ENCODE measurements around the gene C1GALT1. TPM values are rescaled to one million over a fixed set of nuclear protein-coding genes. Genes with fewer than 3 reads are reported as not detected.
A peak's percentile ranks its signal among the peaks of the same experiment; 100 is the strongest.

The C1GALT1 gene
- total RNA-seq, 1 donor: 137 TPM

GRCh38 chr7:7183061-7183837 lies 905 bp downstream of the C1GALT1 start:
- Histone ChIP-seq H3K9me3 (ENCODE audit: low read depth, low read length) (no peaks in the 10 kb centered on the region), H4K20me1 (ENCODE audit: insufficient read depth, low read length) (peaks cover 28% of the 10 kb centered on the region), H3K36me3 (ENCODE audit: insufficient read depth, low read length) (peaks cover 20% of the 10 kb centered on the region), H3K79me2 (ENCODE audit: insufficient read depth, low read length) (peaks cover 79% of the 10 kb centered on the region), H3K27ac (ENCODE audit: low read depth, low read length) (peak overlapping the region; percentile 44), H3K27me3 (ENCODE audit: insufficient read depth, low read length) (no peaks in the 10 kb centered on the region), H3K4me3 (ENCODE audit: insufficient read depth, low read length) (peak overlapping the region; percentile 91), H3K4me2 (ENCODE audit: insufficient read depth, low read length) (peak overlapping the region; percentile 70), H3K4me1 (ENCODE audit: insufficient read depth, low read length) (peaks cover 39% of the 10 kb centered on the region), H2AFZ (ENCODE audit: low read length) (peak overlapping the region; percentile 85)
- TF ChIP-seq CTCF (IDR thresholded peaks at IDR 0.05; ENCODE audit: extremely low read depth, low read depth, low read length): no peak
- peak; percentile 76 for DNase-seq (ENCODE audit: insufficient read length, low spot score, missing footprints)

- Histone ChIP-seq H3K4me3 (ENCODE audit: insufficient read depth, low read length) (peak overlapping the region; percentile 91), H3K27ac (ENCODE audit: low read depth, low read length) (peak overlapping the region; percentile 44), H3K36me3 (ENCODE audit: insufficient read depth, low read length) (peaks cover 20% of the 10 kb centered on the region), H3K27me3 (ENCODE audit: insufficient read depth, low read length) (no peaks in the 10 kb centered on the region), H3K4me1 (ENCODE audit: insufficient read depth, low read length) (peaks cover 40% of the 10 kb centered on the region), H2AFZ (ENCODE audit: low read length) (no peak overlapping the region), H3K79me2 (ENCODE audit: insufficient read depth, low read length) (peaks cover 82% of the 10 kb centered on the region), H4K20me1 (ENCODE audit: insufficient read depth, low read length) (peaks cover 28% of the 10 kb centered on the region), H3K4me2 (ENCODE audit: insufficient read depth, low read length) (peak overlapping the region; percentile 70), H3K9me3 (ENCODE audit: low read depth, low read length) (no peaks in the 10 kb centered on the region)
- peak; percentile 59 for DNase-seq (ENCODE audit: insufficient read length, low spot score, missing footprints)
- no peak for TF ChIP-seq CTCF (IDR thresholded peaks at IDR 0.05; ENCODE audit: extremely low read depth, low read depth, low read length)
These were observed 1.6 kb downstream of the C1GALT1 start for GRCh38 chr7:7183838-7184463.

- peak; percentile 9 for DNase-seq (ENCODE audit: insufficient read length, low spot score, missing footprints)
- Histone ChIP-seq H3K36me3 (ENCODE audit: insufficient read depth, low read length) (peaks cover 20% of the 10 kb centered on the region), H2AFZ (ENCODE audit: low read length) (no peak overlapping the region), H3K27ac (ENCODE audit: low read depth, low read length) (no peak overlapping the region), H3K4me1 (ENCODE audit: insufficient read depth, low read length) (peaks cover 49% of the 10 kb centered on the region), H3K27me3 (ENCODE audit: insufficient read depth, low read length) (no peaks in the 10 kb centered on the region), H3K4me3 (ENCODE audit: insufficient read depth, low read length) (peak overlapping the region; percentile 91), H3K9me3 (ENCODE audit: low read depth, low read length) (no peaks in the 10 kb centered on the region), H3K4me2 (ENCODE audit: insufficient read depth, low read length) (peak overlapping the region; percentile 70), H4K20me1 (ENCODE audit: insufficient read depth, low read length) (peaks cover 35% of the 10 kb centered on the region), H3K79me2 (ENCODE audit: insufficient read depth, low read length) (peaks cover 88% of the 10 kb centered on the region)
- no peak for TF ChIP-seq CTCF (IDR thresholded peaks at IDR 0.05; ENCODE audit: extremely low read depth, low read depth, low read length)
These were observed 3.1 kb downstream of the C1GALT1 start for GRCh38 chr7:7185371-7185989.

GRCh38 chr7:7188091-7188490 lies 5.7 kb downstream of the C1GALT1 start:
- no peak for DNase-seq (ENCODE audit: insufficient read length, low spot score, missing footprints)
- Histone ChIP-seq H3K4me2 (ENCODE audit: insufficient read depth, low read length) (peak overlapping the region; percentile 73), H3K4me1 (ENCODE audit: insufficient read depth, low read length) (peaks cover 40% of the 10 kb centered on the region), H3K79me2 (ENCODE audit: insufficient read depth, low read length) (peaks cover 99% of the 10 kb centered on the region), H2AFZ (ENCODE audit: low read length) (no peak overlapping the region), H3K4me3 (ENCODE audit: insufficient read depth, low read length) (peak overlapping the region; percentile 26), H4K20me1 (ENCODE audit: insufficient read depth, low read length) (peaks cover 52% of the 10 kb centered on the region), H3K27ac (ENCODE audit: low read depth, low read length) (peak overlapping the region; percentile 55), H3K36me3 (ENCODE audit: insufficient read depth, low read length) (peaks cover 20% of the 10 kb centered on the region), H3K9me3 (ENCODE audit: low read depth, low read length) (no peaks in the 10 kb centered on the region), H3K27me3 (ENCODE audit: insufficient read depth, low read length) (no peaks in the 10 kb centered on the region)
- no peak for TF ChIP-seq CTCF (IDR thresholded peaks at IDR 0.05; ENCODE audit: extremely low read depth, low read depth, low read length)
